OCI-LY7 (cell line): ENCODE results near the gene GPRC5C. TPM values are rescaled to one million over a fixed set of nuclear protein-coding genes. Genes with fewer than 3 reads are reported as not detected.
A peak's percentile ranks its signal among the peaks of the same experiment; 100 is the strongest.

Experiments used
- BruUV-seq: library from RNA; stranded (reverse); fragments of 400-500 nt; replicated peaks from 2 replicates; lab custom pipeline; 2021; lab: Mats Ljungman, UMichigan
- CTCF ChIA-PET: fragments of 300-600 bp; sonication (Branson Sonifier 250); formaldehyde crosslinking; loops from one replicate; lab custom pipeline; 2022; ENCODE audit warnings: antibody characterized with exemption; ENCODE audit not compliant: unreplicated experiment; lab: Charles Lee
- POLR2A ChIA-PET: fragments of 300-600 bp; sonication (Branson Sonifier 250); formaldehyde crosslinking; loops from one replicate; lab custom pipeline; 2022; ENCODE audit warnings: antibody characterized with exemption; lab: Charles Lee
- DNase-seq: peaks from one replicate; pipeline ENCODE4 v3.0.0-alpha.2; 2015; ENCODE audit warnings: low spot score
- H2AFZ ChIP-seq: fragments of 200-600 bp; sonication (generic), shearing (Covaris generic); 2 replicates; pipeline ENCODE4 v1.6.1; 2014; ENCODE audit warnings: mild to moderate bottlenecking, antibody characterized with exemption, low read length, moderate library complexity
- H3K27ac ChIP-seq: fragments of 200-600 bp; sonication (generic); 2 replicates; pipeline ENCODE4 v1.5.1; 2014; ENCODE audit warnings: mixed run types, low read depth, mild to moderate bottlenecking, moderate library complexity, low read length, inconsistent platforms; ENCODE audit not compliant: poor library complexity, severe bottlenecking
- H3K36me3 ChIP-seq: fragments of 200-600 bp; sonication (generic); 2 replicates; pipeline ENCODE4 v1.6.1; 2014; ENCODE audit warnings: mild to moderate bottlenecking, antibody characterized with exemption, low read length, moderate library complexity, mixed read lengths; ENCODE audit not compliant: insufficient read depth
- H3K4me1 ChIP-seq: fragments of 200-600 bp; sonication (generic); 2 replicates; pipeline ENCODE4 v1.5.1; 2014; ENCODE audit warnings: mild to moderate bottlenecking, low read length; ENCODE audit not compliant: insufficient read depth, poor library complexity, severe bottlenecking
- H3K4me2 ChIP-seq: fragments of 200-600 bp; sonication (generic); 2 replicates; pipeline ENCODE4 v1.6.1; 2014; ENCODE audit warnings: mild to moderate bottlenecking, low read length
- H3K4me3 ChIP-seq: fragments of 200-600 bp; sonication (generic); 2 replicates; pipeline ENCODE4 v1.5.1; 2014; ENCODE audit warnings: mild to moderate bottlenecking, low read depth, low read length; ENCODE audit not compliant: poor library complexity, severe bottlenecking
- H3K79me2 ChIP-seq: fragments of 200-600 bp; sonication (generic); 2 replicates; pipeline ENCODE4 v1.6.1; 2016; ENCODE audit warnings: low read depth, mild to moderate bottlenecking, low read length, moderate library complexity, mixed read lengths; ENCODE audit not compliant: insufficient read depth
- H3K9me2 ChIP-seq: fragments of 200-600 bp; sonication (generic); 2 replicates; pipeline ENCODE4 v1.6.1; 2016; ENCODE audit warnings: mild to moderate bottlenecking, low read length, mixed read lengths; ENCODE audit not compliant: insufficient read depth
- H3K9me3 ChIP-seq: fragments of 200-600 bp; sonication (generic); 2 replicates; pipeline ENCODE4 v1.6.1; 2014; ENCODE audit warnings: mild to moderate bottlenecking, mixed run types, low read length, mixed read lengths
- H4K20me1 ChIP-seq: fragments of 200-600 bp; sonication (generic); 2 replicates; pipeline ENCODE4 v1.6.1; 2014; ENCODE audit warnings: mild to moderate bottlenecking, antibody characterized with exemption, low read length, moderate library complexity, mixed read lengths; ENCODE audit not compliant: insufficient read depth
- CTCF ChIP-seq: fragments of 200-600 bp; sonication (generic); conservative IDR thresholded peaks from 2 replicates; pipeline ENCODE4 v1.5.1; 2014; ENCODE audit warnings: mild to moderate bottlenecking, antibody characterized with exemption, low read length, moderate library complexity, mixed read lengths
- EZH2phosphoT487 ChIP-seq: fragments of 200-600 bp; sonication (generic); IDR thresholded peaks from 2 replicates; pipeline ENCODE4 v1.6.1; 2018; ENCODE audit warnings: low read depth, borderline replicate concordance, mild to moderate bottlenecking, mixed run types, antibody characterized with exemption, low read length, moderate library complexity, mixed read lengths
- intact Hi-C: fragments of 100-400 bp; cut with micrococcal nuclease; formaldehyde crosslinking; loops from one replicate; pipeline ENCODE4 v1.10.0; 2022; ENCODE audit not compliant: unreplicated experiment
- total RNA-seq, 2 experiments: library from RNA; depleted of rRNA in 1 of 2; stranded (reverse); fragments of >200 nt in 1 of 2; shearing (Covaris generic) in 1 of 2; gene quantifications; 2 replicates each; pipeline ENCODE4 v1.2.3, GENCODE V29; 2014 to 2022

GPRC5C gene
- total RNA-seq, 2 experiments from 2014 or later = 1.1 to 19.5 TPM

GRCh38 chr17:74408262-74408661 lies 23.6 kb upstream of the GPRC5C start:
- CTCF ChIA-PET = no interaction called here
- Histone ChIP-seq H3K27ac (no peak overlapping the region), H4K20me1 (no peaks in the 10 kb centered on the region), H3K4me2 (no peak overlapping the region), H3K4me1 (peaks cover 13% of the 10 kb centered on the region), H3K79me2 (no peaks in the 10 kb centered on the region), H3K4me3 (no peak overlapping the region), H3K9me3 (no peaks in the 10 kb centered on the region), H3K9me2 (no peaks in the 10 kb centered on the region), H2AFZ (no peak overlapping the region), H3K36me3 (no peaks in the 10 kb centered on the region)
- DNase-seq = peak; percentile 19
- BruUV-seq = no TSS peak
- peak; percentile 40 for TF ChIP-seq CTCF
- no peak for TF ChIP-seq EZH2phosphoT487
- intact Hi-C loops = no loop called here
- POLR2A ChIA-PET = interaction anchor here (0.8 to 2.2 kb wide), 2 partner anchors 46 to 109 kb away, joined by 3 to 4 read pairs; no protein-coding TSS in a partner anchor

GRCh38 chr17:74408815-74409214 lies 23.1 kb upstream of the GPRC5C start:
- Histone ChIP-seq H3K4me3 (no peak overlapping the region), H4K20me1 (no peaks in the 10 kb centered on the region), H3K27ac (no peak overlapping the region), H3K79me2 (no peaks in the 10 kb centered on the region), H3K9me2 (no peaks in the 10 kb centered on the region), H3K36me3 (no peaks in the 10 kb centered on the region), H3K4me1 (peaks cover 18% of the 10 kb centered on the region), H2AFZ (no peak overlapping the region), H3K4me2 (no peak overlapping the region), H3K9me3 (no peaks in the 10 kb centered on the region)
- BruUV-seq = no TSS peak
- intact Hi-C loops = no loop called here
- POLR2A ChIA-PET = interaction anchor here (0.8 to 1.3 kb wide), 2 partner anchors 46 to 110 kb away, joined by 3 read pairs; no protein-coding TSS in a partner anchor
- DNase-seq = no peak
- CTCF ChIA-PET = no interaction called here
- TF ChIP-seq CTCF (no peak), EZH2phosphoT487 (no peak)

GRCh38 chr17:74410001-74410443 lies 21.9 kb upstream of the GPRC5C start:
- no peaks in the 10 kb centered on the region for H3K79me2 ChIP-seq
- H3K4me3 ChIP-seq = no peak overlapping the region
- peak; percentile 76 for DNase-seq
- H3K4me2 ChIP-seq = peak overlapping the region; percentile 38
- no TSS peak for BruUV-seq
- peak overlapping the region; percentile 24 for H3K27ac ChIP-seq
- H4K20me1 ChIP-seq = no peaks in the 10 kb centered on the region
- H3K4me1 ChIP-seq = peaks cover 30% of the 10 kb centered on the region
- H3K36me3 ChIP-seq = no peaks in the 10 kb centered on the region
- peak overlapping the region; percentile 92 for H2AFZ ChIP-seq
- intact Hi-C loops = loop anchor here (2.0 kb wide), 1 partner anchor 45 kb away; no protein-coding TSS in a partner anchor
- ChIA-PET CTCF (no interaction called here), POLR2A (interaction anchor here (0.9 to 1.3 kb wide), 2 partner anchors 20 to 45 kb away, joined by 3 read pairs; no protein-coding TSS in a partner anchor)
- H3K9me2 ChIP-seq = no peaks in the 10 kb centered on the region
- TF ChIP-seq CTCF = no peak
- no peaks in the 10 kb centered on the region for H3K9me3 ChIP-seq
